Measurements from ENCODE around the gene TAC3. TPM values are rescaled to one million over a fixed set of nuclear protein-coding genes. Genes with fewer than 3 reads are reported as not detected.
A peak's percentile ranks its signal among the peaks of the same experiment; 100 is the strongest.

Gene TAC3
- total RNA-seq, 1 experiment from 2014 or later = not detected

DNA sequence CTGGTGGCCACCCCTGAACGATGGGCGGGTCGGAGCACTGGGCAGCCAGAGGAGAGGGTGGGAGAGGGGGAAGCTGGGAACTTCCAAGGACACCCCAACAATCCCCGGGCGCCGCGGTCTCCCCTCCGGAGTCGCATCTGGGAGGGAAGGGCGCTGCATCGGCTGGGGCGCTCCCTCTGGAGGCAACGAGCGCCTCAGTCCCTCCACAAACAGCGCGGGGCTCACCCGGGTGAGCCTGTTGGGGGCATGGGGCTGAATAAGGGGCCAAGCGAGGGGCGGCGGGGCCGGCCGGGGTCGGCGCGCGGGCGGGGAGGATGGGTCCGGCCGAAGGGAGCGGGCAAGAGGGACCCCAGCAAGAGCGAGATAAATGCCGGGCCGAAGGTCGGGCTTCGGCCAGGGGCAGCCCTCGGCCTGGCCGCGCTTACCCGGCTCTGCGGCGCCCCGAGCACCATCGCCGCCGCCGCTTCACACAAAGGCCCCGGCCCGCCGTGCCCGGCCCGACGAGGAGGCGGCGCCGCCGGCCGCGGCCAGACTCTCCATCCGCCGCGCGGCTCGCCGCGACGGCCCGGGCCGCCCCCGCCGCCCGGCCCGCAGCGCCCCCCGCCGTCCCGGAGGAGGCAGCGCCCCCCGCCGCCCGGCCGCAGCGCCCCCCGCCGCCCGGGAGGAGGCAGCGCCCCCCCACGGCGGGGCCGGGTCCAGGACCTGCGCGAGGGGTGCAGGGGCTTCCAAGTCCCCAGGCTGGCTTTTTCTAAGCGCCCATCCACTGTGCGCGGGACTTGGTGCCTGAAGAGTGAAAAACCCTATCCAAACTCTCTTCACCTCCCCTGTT lies 10.1 kb downstream of the TAC3 start, which contains the start of gene ZBTB39:
TSS of gene ZBTB39 (minus strand) at position 567 of the 829 bp plus-strand sequence. CDS start 1,629 bp downstream, outside the sequence.
- no peak for DNase-seq (ENCODE audit: low read depth)

- DNase-seq (ENCODE audit: low read depth) = no peak
These were observed 11.7 kb downstream of the TAC3 start for GRCh38 chr12:57004651-57005050.

DNA sequence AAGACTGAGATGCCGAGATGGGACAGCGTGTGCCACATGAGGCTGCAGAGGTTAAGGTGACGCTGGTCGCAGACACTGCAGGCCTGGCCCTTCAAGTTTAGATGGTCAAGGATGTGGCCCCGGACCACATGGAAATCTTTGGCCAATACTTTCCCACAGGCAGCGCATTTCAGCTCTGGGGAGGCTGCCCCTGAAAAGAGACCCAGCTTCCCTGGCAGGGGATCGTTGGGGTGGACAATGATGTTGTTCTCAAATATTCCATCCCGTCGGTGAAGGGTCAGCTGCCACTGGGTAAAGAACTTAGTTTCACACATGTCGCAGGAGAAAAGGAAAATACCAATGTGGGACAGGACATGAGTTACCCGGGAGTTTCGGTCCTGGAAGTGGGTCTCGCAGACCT lies 12.9 kb downstream of the TAC3 start:
- DNase-seq (ENCODE audit: low read depth) = no peak

GRCh38 chr12:57001448-57001906 lies 14.9 kb downstream of the TAC3 start:
- DNase-seq (ENCODE audit: low read depth) = peak; percentile 40

DNA sequence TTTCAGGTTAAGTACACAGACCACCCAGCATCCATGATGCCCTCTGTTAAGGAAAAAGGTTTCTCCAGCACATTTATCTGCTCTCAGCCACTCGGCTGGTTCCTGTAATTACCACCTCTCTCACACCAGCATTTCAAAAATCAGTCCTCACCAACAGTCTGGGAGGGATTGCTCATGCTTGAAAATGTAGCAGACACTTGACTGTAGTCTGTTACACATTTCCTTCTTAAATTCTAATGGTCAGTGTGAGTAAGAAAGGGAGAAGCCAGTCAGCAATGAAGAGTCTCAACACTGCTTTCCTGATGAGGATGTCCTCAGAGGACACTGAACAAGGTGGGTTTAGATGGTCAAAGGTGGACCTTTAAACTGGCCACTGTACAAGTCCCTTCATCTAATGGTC lies 15.9 kb downstream of the TAC3 start:
- DNase-seq (ENCODE audit: low read depth) = no peak

- no peak for DNase-seq (ENCODE audit: low read depth)
These were observed 16.9 kb downstream of the TAC3 start for GRCh38 chr12:56999456-56999855.

DNA sequence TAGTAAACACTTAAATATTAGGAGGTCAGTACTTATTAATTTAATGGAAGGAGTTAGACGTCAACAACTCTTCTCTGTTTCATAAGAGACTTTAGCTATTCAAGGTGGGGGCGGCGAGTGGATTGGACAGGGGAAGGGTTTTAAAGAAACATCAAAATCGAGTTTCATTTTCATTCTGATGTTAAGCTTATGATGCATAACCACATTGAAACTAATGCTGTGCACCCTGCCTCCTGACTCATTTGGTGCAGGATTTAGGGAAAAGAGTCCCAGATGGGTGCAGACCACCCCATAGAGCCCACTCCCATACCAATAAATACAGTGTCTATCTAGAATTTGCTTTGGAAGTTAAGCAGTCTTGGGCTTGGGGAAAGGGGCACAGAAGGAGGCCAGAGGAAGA lies 17.3 kb downstream of the TAC3 start:
- no peak for DNase-seq (ENCODE audit: low read depth)

GRCh38 chr12:56998316-56998715 lies 18.0 kb downstream of the TAC3 start:
- no peak for DNase-seq (ENCODE audit: low read depth)

GRCh38 chr12:56996793-56997545 lies 19.4 kb downstream of the TAC3 start:
- no peak for DNase-seq (ENCODE audit: low read depth)

- DNase-seq (ENCODE audit: low read depth) = no peak
These were observed 20.3 kb downstream of the TAC3 start for GRCh38 chr12:56995930-56996496.

DNA sequence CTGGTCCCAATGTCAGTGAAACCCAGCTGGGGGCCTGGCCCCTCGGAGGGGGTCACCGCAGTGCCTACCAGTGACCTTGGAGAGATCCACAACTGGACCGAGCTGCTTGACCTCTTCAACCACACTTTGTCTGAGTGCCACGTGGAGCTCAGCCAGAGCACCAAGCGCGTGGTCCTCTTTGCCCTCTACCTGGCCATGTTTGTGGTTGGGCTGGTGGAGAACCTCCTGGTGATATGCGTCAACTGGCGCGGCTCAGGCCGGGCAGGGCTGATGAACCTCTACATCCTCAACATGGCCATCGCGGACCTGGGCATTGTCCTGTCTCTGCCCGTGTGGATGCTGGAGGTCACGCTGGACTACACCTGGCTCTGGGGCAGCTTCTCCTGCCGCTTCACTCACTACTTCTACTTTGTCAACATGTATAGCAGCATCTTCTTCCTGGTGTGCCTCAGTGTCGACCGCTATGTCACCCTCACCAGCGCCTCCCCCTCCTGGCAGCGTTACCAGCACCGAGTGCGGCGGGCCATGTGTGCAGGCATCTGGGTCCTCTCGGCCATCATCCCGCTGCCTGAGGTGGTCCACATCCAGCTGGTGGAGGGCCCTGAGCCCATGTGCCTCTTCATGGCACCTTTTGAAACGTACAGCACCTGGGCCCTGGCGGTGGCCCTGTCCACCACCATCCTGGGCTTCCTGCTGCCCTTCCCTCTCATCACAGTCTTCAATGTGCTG lies 21.0 kb downstream of the TAC3 start:
- no peak for DNase-seq (ENCODE audit: low read depth)

GRCh38 chr12:56994231-56994746 lies 22.0 kb downstream of the TAC3 start:
- DNase-seq (ENCODE audit: low read depth) = no peak

- no peak for DNase-seq (ENCODE audit: low read depth)
These were observed 23.0 kb downstream of the TAC3 start for GRCh38 chr12:56993346-56993745.

- peak; percentile 17 for DNase-seq (ENCODE audit: low read depth)
These were observed 24.7 kb downstream of the TAC3 start for GRCh38 chr12:56991319-56992246.

- DNase-seq (ENCODE audit: low read depth) = no peak
These were observed 25.5 kb downstream of the TAC3 start for GRCh38 chr12:56990648-56991318.

DNA sequence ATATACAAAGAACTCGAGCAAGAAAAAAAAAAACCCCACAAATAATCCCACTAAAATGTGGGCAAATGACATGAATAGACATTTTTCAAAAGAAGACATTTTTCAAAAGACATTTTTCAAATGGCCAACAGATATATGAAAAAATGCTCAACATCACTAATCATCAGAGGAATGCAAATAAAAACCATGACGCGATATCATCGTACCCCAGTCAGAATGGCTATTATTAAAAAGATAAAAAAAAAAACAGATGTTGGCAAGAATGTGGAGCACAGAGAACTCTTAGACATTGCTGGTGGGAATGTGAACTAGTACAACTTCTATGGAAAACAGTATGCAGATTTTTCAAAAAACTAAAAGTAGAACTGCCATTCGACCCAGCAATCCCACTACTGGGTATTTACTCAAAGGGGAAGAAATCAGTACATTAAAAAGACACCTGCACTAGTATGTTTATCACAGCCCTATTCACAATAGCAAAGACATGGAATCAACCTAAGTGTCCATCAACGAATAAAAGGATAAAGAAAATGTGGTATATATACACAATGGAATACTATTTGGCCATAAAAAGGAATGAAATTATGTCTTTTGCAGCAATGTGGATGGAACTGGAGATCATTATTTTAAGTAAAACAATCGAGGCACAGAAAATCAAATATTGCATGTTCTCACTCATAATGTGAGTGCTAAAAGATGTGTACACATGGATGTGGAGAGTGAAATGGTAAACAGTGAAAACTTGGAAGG lies 26.3 kb downstream of the TAC3 start:
- no peak for DNase-seq (ENCODE audit: low read depth)

- DNase-seq (ENCODE audit: low read depth) = no peak
These were observed 28.1 kb downstream of the TAC3 start for GRCh38 chr12:56988207-56988739.

DNA sequence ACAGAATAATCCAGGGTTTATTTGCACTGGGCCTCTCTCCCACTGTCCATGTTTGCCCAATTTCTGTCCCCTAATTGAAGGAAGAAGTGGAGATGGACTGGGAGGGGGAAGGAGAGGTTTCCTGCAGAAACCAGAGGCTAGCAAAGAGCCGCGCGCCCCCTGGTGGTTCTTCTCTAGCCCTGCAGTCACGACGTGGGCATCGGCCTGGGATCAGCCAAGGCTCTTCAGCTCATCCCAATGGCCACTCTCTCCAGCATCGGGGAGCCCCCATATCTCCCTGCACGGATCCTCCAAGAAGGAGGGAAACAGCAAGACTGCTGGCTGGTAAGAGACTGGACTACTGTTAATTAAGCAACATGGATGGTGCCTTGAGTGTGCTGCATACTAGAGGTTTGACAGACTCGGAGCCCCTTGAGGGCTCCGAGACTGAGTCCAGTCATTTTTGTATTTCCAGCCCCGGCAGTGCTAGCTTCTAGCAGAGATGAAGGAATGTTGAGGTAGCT lies 28.7 kb downstream of the TAC3 start:
- peak; percentile 72 for DNase-seq (ENCODE audit: low read depth)
